Ascending aorta (tissue), 2 donors: Measurements from ENCODE around the gene ATP6V1B1. TPM values are rescaled to one million over a fixed set of nuclear protein-coding genes. Genes with fewer than 3 reads are reported as not detected.

Experiments
- DNase-seq, 2 donors: peaks; one replicate each; pipeline ENCODE4 v3.0.0-alpha.2; 2019; ENCODE audit warnings: low spot score in 2 of 2
- H3K27ac ChIP-seq, 2 donors: fragments of 200-600 bp; sonication (generic); one replicate each; pipeline ENCODE4 v1.5.1; 2016 to 2017; ENCODE audit warnings: mild to moderate bottlenecking in 1 of 2
- H3K27me3 ChIP-seq: fragments of 200-600 bp; sonication (generic); one replicate; pipeline ENCODE4 v1.5.1; 2017
- H3K36me3 ChIP-seq, 2 donors: fragments of 200-600 bp; sonication (generic); one replicate each; pipeline ENCODE4 v1.5.1; 2016
- H3K4me1 ChIP-seq, 2 donors: fragments of 200-600 bp; sonication (generic); one replicate each; pipeline ENCODE4 v1.5.1; 2016 to 2017; ENCODE audit warnings: mild to moderate bottlenecking in 1 of 2
- H3K4me3 ChIP-seq, 2 donors: fragments of 200-600 bp; sonication (generic); one replicate each; pipeline ENCODE4 v1.5.1; 2016 to 2017; ENCODE audit warnings: mild to moderate bottlenecking in 1 of 2
- H3K9me3 ChIP-seq, 2 donors: fragments of 200-600 bp; sonication (generic); one replicate each; pipeline ENCODE4 v1.5.1; 2016
- intact Hi-C: fragments of 100-400 bp; cut with DNase I; formaldehyde crosslinking; loops from one replicate; pipeline ENCODE4 v1.15.1; 2023
- total RNA-seq: library from RNA; depleted of rRNA; stranded (reverse); fragments of >200 nt; gene quantifications from one replicate; pipeline ENCODE4 v1.1.0, GENCODE V29; 2016
- TF ChIP-seq, protein P1 (sequence below), 3 experiments: fragments of 200-600 bp in 2 of 3; fragments of 450-650 bp in 1 of 3; sonication (generic) in 2 of 3; IDR thresholded peaks; one replicate each; pipeline ENCODE4 v1.5.1; 2016 to 2019; ENCODE audit warnings: antibody characterized with exemption in 3 of 3, mild to moderate bottlenecking in 1 of 3, moderate library complexity in 1 of 3

The ATP6V1B1 gene
- total RNA-seq, 1 donor from 2014 or later, result not detected

DNA sequence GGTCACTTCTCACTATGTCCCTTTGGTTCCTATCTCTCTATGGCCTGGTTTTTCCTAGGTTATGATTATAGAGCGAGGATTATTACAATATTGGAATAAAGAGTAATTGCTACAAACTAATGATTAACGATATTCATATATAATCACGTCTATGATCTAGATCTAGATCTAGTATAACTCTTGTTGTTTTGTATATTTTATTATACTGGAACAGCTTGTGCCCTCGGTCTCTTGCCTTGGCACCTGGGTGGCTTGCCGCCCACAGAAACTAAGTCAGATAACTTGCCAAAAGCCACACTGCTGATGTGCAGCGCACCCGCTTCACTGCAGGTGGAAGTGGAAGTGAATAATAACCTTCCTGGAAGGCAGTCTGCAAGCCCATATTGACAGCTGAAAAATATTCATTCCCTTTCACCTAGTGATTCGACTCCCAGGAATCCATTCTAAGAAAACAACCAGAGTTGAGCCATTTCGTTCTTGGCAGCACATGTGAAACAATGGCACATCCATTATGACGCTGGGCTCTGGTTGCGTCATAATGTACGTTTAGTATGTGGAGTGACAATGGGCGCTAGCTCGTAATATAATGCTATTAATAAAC, 42.0 kb downstream of the ATP6V1B1 start:
- H3K4me1 ChIP-seq, result peaks cover 0 to 16% of the 10 kb centered on the region in 2 donors
- no peaks in the 10 kb centered on the region for H3K9me3 ChIP-seq
- DNase-seq, result peak in 1 of 2 donors; percentile 92
- H3K27ac ChIP-seq, result peak overlapping the region; percentile 82 to 94
- H3K27me3 ChIP-seq, result no peaks in the 10 kb centered on the region
- TF ChIP-seq, protein P1, sequence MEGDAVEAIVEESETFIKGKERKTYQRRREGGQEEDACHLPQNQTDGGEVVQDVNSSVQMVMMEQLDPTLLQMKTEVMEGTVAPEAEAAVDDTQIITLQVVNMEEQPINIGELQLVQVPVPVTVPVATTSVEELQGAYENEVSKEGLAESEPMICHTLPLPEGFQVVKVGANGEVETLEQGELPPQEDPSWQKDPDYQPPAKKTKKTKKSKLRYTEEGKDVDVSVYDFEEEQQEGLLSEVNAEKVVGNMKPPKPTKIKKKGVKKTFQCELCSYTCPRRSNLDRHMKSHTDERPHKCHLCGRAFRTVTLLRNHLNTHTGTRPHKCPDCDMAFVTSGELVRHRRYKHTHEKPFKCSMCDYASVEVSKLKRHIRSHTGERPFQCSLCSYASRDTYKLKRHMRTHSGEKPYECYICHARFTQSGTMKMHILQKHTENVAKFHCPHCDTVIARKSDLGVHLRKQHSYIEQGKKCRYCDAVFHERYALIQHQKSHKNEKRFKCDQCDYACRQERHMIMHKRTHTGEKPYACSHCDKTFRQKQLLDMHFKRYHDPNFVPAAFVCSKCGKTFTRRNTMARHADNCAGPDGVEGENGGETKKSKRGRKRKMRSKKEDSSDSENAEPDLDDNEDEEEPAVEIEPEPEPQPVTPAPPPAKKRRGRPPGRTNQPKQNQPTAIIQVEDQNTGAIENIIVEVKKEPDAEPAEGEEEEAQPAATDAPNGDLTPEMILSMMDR (IDR thresholded peaks at IDR 0.05), result no peak
- no peaks in the 10 kb centered on the region for H3K36me3 ChIP-seq
- peak overlapping the region; percentile 64 to 75 for H3K4me3 ChIP-seq
- intact Hi-C loops, result loop anchor here (1.0 to 10.0 kb wide), 6 partner anchors 17 to 730 kb away; partner anchors contain the start of genes FAM136A, NAGK, PAIP2B and TEX261

DNA sequence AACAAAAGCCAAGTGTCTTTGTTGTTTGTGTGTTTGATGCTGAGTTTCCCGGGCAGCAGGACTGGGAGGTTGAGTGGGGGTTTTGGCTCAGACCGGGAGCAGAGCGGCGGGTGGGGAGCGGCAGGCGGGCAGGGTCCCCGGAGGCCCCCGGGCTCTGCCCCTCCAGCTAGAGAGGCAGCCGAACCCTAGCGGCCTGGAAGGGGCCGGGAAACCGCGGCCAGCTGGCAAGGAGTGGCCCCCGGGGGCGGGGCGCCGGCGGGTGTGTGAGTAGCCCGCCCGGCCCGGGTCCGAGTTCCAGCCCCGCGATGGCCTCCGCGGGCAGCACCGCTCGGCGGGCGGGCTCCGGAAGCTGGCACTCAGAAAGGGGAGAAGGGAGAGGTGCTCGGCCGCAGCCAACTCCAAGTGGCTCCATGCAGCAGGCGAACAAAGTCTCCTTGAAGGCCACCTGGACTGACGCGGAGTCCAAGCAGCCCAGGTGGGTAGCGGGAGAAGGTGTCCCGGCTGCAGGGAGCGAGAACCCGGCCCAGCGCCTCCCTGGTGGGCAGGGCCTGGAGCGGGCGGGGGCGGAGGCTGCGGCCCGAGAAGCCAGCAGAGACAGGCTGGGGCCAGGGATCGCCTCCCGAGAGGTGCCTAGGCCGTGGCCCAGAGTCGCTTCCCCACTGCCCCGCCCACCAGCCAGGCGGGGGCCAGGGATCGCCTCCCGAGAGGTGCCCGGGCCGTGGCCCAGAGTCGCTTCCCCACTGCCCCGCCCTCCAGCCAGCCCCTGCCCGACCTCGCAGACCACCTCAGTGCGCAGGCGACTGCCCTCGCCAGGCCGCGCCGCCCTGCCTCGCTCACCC, 42.9 kb downstream of the ATP6V1B1 start, which contains the start of gene ANKRD53:
TSS of gene ANKRD53 (plus strand) at position 290 of the 839 bp plus-strand sequence. CDS start at position 306, 16 bp downstream.
- H3K27me3 ChIP-seq, result no peaks in the 10 kb centered on the region
- H3K4me3 ChIP-seq, result peak within 1 kb of the TSS; percentile 75 to 94
- peak in 1 of 2 donors; percentile 80 for DNase-seq
- peaks cover 0 to 4% of the 10 kb centered on the region in 2 donors for H3K36me3 ChIP-seq
- intact Hi-C loops, result loop anchor here (1.0 to 10.0 kb wide), 5 partner anchors 90 to 731 kb away; partner anchors contain the start of genes FAM136A, NAGK, PAIP2B and TIA1
- H3K27ac ChIP-seq, result peak within 1 kb of the TSS; percentile 82 to 94
- H3K9me3 ChIP-seq, result no peaks in the 10 kb centered on the region
- H3K4me1 ChIP-seq, result peaks cover 0 to 16% of the 10 kb centered on the region in 2 donors
- TF ChIP-seq, protein P1 (IDR thresholded peaks at IDR 0.05), result no peak

DNA sequence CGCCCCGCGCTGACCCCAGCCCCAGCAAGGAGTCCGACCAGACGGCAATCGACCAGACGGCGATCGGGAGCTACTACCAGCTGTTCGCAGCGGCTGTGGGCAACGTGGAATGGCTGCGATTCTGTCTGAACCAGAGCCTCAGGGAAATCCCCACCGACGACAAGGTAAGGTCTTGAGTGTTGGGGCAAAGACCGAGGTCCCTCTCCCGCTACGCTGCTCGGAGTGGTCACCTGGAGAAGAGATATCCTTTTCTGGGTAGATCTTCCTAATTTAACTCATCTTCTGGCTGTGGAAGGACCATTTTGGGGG, 43.4 kb downstream of the ATP6V1B1 start:
- H3K4me3 ChIP-seq, result peak overlapping the region; percentile 75 to 94
- peaks cover 0 to 5% of the 10 kb centered on the region in 2 donors for H3K36me3 ChIP-seq
- intact Hi-C loops, result loop anchor here (5.0 to 10.0 kb wide), 4 partner anchors 148 to 732 kb away; partner anchors contain the start of genes FAM136A, PAIP2B and TIA1
- TF ChIP-seq, protein P1 (IDR thresholded peaks at IDR 0.05), result no peak
- H3K27me3 ChIP-seq, result no peaks in the 10 kb centered on the region
- H3K4me1 ChIP-seq, result peaks cover 0 to 16% of the 10 kb centered on the region in 2 donors
- H3K9me3 ChIP-seq, result no peaks in the 10 kb centered on the region
- peak overlapping the region; percentile 82 to 94 for H3K27ac ChIP-seq
- DNase-seq, result no peak

DNA sequence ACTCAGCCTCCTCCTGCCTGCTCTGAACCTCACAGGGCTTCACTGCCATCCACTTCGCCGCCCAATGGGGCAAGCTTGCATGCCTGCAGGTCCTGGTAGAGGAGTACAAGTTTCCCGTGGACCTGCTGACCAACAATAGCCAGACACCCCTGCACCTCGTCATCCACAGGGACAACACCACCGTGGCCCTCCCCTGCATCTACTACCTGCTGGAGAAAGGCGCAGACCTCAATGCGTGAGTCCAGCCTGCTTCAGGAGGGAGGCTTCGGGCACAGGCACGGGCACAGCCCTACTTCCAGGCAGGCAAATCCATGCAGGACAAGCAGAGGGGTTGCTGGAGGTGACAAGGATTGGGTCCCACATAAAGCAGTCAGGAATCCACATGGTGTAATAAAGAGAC, 43.9 kb downstream of the ATP6V1B1 start:
- H3K27ac ChIP-seq, result peak overlapping the region; percentile 82 to 94
- intact Hi-C loops, result loop anchor here (5.0 to 10.0 kb wide), 4 partner anchors 148 to 732 kb away; partner anchors contain the start of genes FAM136A, PAIP2B and TIA1
- H3K27me3 ChIP-seq, result no peaks in the 10 kb centered on the region
- H3K4me3 ChIP-seq, result no peak overlapping the region
- DNase-seq, result peak in 1 of 2 donors; percentile 63
- no peaks in the 10 kb centered on the region for H3K9me3 ChIP-seq
- H3K36me3 ChIP-seq, result peaks cover 0 to 5% of the 10 kb centered on the region in 2 donors
- peaks cover 0 to 16% of the 10 kb centered on the region in 2 donors for H3K4me1 ChIP-seq
- TF ChIP-seq, protein P1 (IDR thresholded peaks at IDR 0.05), result no peak

DNA sequence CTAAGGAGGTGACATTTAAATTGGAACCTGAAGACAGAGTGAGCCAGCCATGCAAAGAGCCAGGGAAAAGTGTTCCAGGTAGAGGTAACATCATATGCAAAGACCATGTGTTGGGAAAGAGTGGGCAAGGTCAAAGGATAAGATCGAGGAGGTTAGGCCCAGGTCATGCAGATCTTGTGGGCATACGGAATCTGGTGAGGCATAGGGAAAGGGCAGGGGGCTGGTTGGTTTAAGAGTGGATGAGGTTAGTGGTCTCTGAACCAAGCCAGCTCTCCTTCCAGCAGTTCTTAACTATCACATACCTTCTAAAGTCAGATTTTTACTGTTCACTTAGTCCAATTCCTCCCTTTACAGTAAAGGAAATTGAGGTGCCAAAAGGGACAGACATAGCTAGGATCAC, 45.7 kb downstream of the ATP6V1B1 start:
- Histone ChIP-seq H3K27me3 (no peaks in the 10 kb centered on the region), H3K4me3 (no peak overlapping the region), H3K4me1 (peaks cover 0 to 16% of the 10 kb centered on the region in 2 donors), H3K27ac (no peak overlapping the region), H3K9me3 (no peaks in the 10 kb centered on the region), H3K36me3 (peaks cover 0 to 17% of the 10 kb centered on the region in 2 donors)
- intact Hi-C loops, result no loop called here
- TF ChIP-seq, protein P1 (IDR thresholded peaks at IDR 0.05), result no peak
- DNase-seq, result peak in 1 of 2 donors; percentile 44
